D721Med (cell line): ENCODE data around the gene SNCA.
A peak's percentile ranks its signal among the peaks of the same experiment; 100 is the strongest.

Experiments
- DNase-seq: peaks from one replicate; pipeline ENCODE4 v3.0.0; 2011; ENCODE audit warnings: low spot score; ENCODE audit not compliant: insufficient read length
- FAIRE-seq: peaks from 2 replicates; lab custom pipeline; 2011; peaks lifted over from hg19 to GRCh38; lab: Jason Lieb, UNC
- CTCF ChIP-seq: IDR thresholded peaks from 2 replicates; pipeline ENCODE4 v1.5.1; 2012; ENCODE audit warnings: mild to moderate bottlenecking, control low read depth; ENCODE audit not compliant: insufficient read depth; ENCODE audit errors: missing control alignments

The SNCA gene

GRCh38 chr4:89837385-89837992 is 528 bp upstream of the SNCA start:
- peak; percentile 89 for FAIRE-seq
- DNase-seq = peak; percentile 23
- TF ChIP-seq CTCF = peak; percentile 32

- DNase-seq (no peak), FAIRE-seq (no peak)
- no peak for TF ChIP-seq CTCF
Observed at GRCh38 chr4:89836031-89836745, 773 bp downstream of the SNCA start.

GRCh38 chr4:89835413-89835812 is 1.5 kb downstream of the SNCA start:
- TF ChIP-seq CTCF = no peak
- no peak for FAIRE-seq
- DNase-seq = no peak

GRCh38 chr4:89834486-89835209 is 2.3 kb downstream of the SNCA start:
- no peak for DNase-seq
- TF ChIP-seq CTCF = no peak
- peak; percentile 44 for FAIRE-seq

- no peak for FAIRE-seq
- TF ChIP-seq CTCF = no peak
- no peak for DNase-seq
Observed at GRCh38 chr4:89829470-89830138, 7.4 kb downstream of the SNCA start.

- DNase-seq = no peak
- no peak for TF ChIP-seq CTCF
- no peak for FAIRE-seq
Observed at GRCh38 chr4:89823416-89823815, 13.5 kb downstream of the SNCA start.
